CD14-positive monocyte (primary cell): ENCODE data around the gene SBF1. TPM values are rescaled to one million over a fixed set of nuclear protein-coding genes. Genes with fewer than 3 reads are reported as not detected.
"Not testable (repeated sequence)": the region's sequence is repeated elsewhere in the genome, so short reads cannot be mapped to it uniquely, and the experiment has no call there.

Experiments used
- DNase-seq, 3 donors: peaks; one replicate each; pipeline ENCODE4 v3.0.0-alpha.2; 2011 to 2022
- H2AFZ ChIP-seq: 2 replicates; pipeline ENCODE4 v1.6.0; 2012; ENCODE audit warnings: mild to moderate bottlenecking, low read depth, low read length, inconsistent platforms; ENCODE audit not compliant: insufficient read depth, poor library complexity, severe bottlenecking
- H3K27ac ChIP-seq, 2 donors: 1 replicate in 1 of 2; 2 replicates in 1 of 2; pipeline ENCODE4 v1.5.1; 2012 to 2013; ENCODE audit warnings: low read length in 2 of 2, control low read depth in 1 of 2, inconsistent platforms in 1 of 2, low read depth in 1 of 2, mild to moderate bottlenecking in 1 of 2
- H3K27me3 ChIP-seq, 2 donors: one replicate each; pipeline versions ENCODE4 v1.6.0 to v1.6.1; 2011 to 2013; ENCODE audit warnings: low read length in 2 of 2; ENCODE audit not compliant: control insufficient read depth in 2 of 2, insufficient read depth in 2 of 2
- H3K36me3 ChIP-seq, 2 donors: replicated peaks in 1 of 2; 1 replicate in 1 of 2; 2 replicates in 1 of 2; pipeline versions ENCODE4 v1.5.1 to v1.6.1; 2012 to 2013; ENCODE audit warnings: low read length in 2 of 2, control low read depth in 1 of 2, inconsistent platforms in 1 of 2, mild to moderate bottlenecking in 1 of 2; ENCODE audit not compliant: insufficient read depth in 2 of 2, control insufficient read depth in 1 of 2
- H3K4me1 ChIP-seq, 2 donors: 1 replicate in 1 of 2; 2 replicates in 1 of 2; pipeline versions ENCODE4 v1.5.1 to v1.6.1; 2012 to 2013; ENCODE audit warnings: low read length in 2 of 2, control low read depth in 1 of 2, inconsistent platforms in 1 of 2, mild to moderate bottlenecking in 1 of 2, moderate library complexity in 1 of 2; ENCODE audit not compliant: insufficient read depth in 2 of 2, control insufficient read depth in 1 of 2
- H3K4me2 ChIP-seq: replicated peaks from 2 replicates; pipeline ENCODE3; 2012; ENCODE audit warnings: low read length, moderate library complexity, mild to moderate bottlenecking; ENCODE audit not compliant: poor library complexity, severe bottlenecking; ENCODE audit errors: extremely low read depth
- H3K4me3 ChIP-seq, 3 experiments: fragments of 200-600 bp in 1 of 3; sonication (generic) in 1 of 3; replicated peaks in 1 of 3; 1 replicate in 2 of 3; 2 replicates in 1 of 3; pipeline ENCODE4 v1.5.1; 2011 to 2013; ENCODE audit warnings: low read length in 3 of 3, mild to moderate bottlenecking in 3 of 3, control low read depth in 2 of 3, low read depth in 2 of 3, inconsistent platforms in 1 of 3, moderate library complexity in 1 of 3
- H3K79me2 ChIP-seq: 2 replicates; pipeline ENCODE4 v1.6.0; 2012; ENCODE audit warnings: mild to moderate bottlenecking, control low read depth, inconsistent platforms, low read length, moderate library complexity; ENCODE audit not compliant: insufficient read depth
- H3K9ac ChIP-seq: 2 replicates; pipeline ENCODE4 v1.6.0; 2017; ENCODE audit warnings: low read length, mild to moderate bottlenecking; ENCODE audit not compliant: insufficient read depth, poor library complexity, severe bottlenecking
- H3K9me3 ChIP-seq, 2 donors: replicated peaks in 1 of 2; 1 replicate in 1 of 2; 2 replicates in 1 of 2; pipeline versions ENCODE4 v1.5.1 to v1.6.1; 2012 to 2013; ENCODE audit warnings: low read length in 2 of 2, control low read depth in 1 of 2; ENCODE audit not compliant: control insufficient read depth in 1 of 2, insufficient read depth in 1 of 2
- H4K20me1 ChIP-seq: 2 replicates; pipeline ENCODE4 v1.6.0; 2012; ENCODE audit warnings: mild to moderate bottlenecking, low read length, control low read depth, moderate library complexity; ENCODE audit not compliant: insufficient read depth
- H3K27ac Mint-ChIP-seq, 7 donors: one replicate each; pipeline ENCODE4 v1.8.0; 2020; ENCODE audit warnings: mild to moderate bottlenecking in 7 of 7, mixed read lengths in 7 of 7, moderate library complexity in 6 of 7, inconsistent platforms in 2 of 7
- H3K27me3 Mint-ChIP-seq, 3 donors: one replicate each; pipeline ENCODE4 v1.8.0; 2021 to 2022; ENCODE audit warnings: low read depth in 3 of 3, mild to moderate bottlenecking in 3 of 3, mixed read lengths in 3 of 3, moderate library complexity in 3 of 3, inconsistent platforms in 1 of 3
- H3K36me3 Mint-ChIP-seq, 2 donors: one replicate each; pipeline ENCODE4 v1.8.0; 2020; ENCODE audit warnings: mixed read lengths in 2 of 2, inconsistent platforms in 1 of 2, mild to moderate bottlenecking in 1 of 2
- H3K4me1 Mint-ChIP-seq: one replicate; pipeline ENCODE4 v1.8.0; 2020; ENCODE audit warnings: mild to moderate bottlenecking, mixed read lengths
- H3K4me3 Mint-ChIP-seq, 2 donors: one replicate each; pipeline ENCODE4 v1.8.0; 2020; ENCODE audit warnings: mild to moderate bottlenecking in 2 of 2, mixed read lengths in 2 of 2, moderate library complexity in 1 of 2
- H3K9me3 Mint-ChIP-seq, 7 donors: one replicate each; pipeline ENCODE4 v1.8.0; 2020 to 2022; ENCODE audit warnings: mixed read lengths in 7 of 7, mild to moderate bottlenecking in 6 of 7, moderate library complexity in 6 of 7, inconsistent platforms in 2 of 7
- WGBS: methylation state at CpG from one replicate; pipeline ENCODE4 v1.1.5; 2013; ENCODE audit warnings: missing lambda C conversion rate; ENCODE audit not compliant: insufficient coverage; 5-methylcytosine and 5-hydroxymethylcytosine counted together
- intact Hi-C, 2 donors: fragments of 100-400 bp; cut with micrococcal nuclease; formaldehyde crosslinking; loops; one replicate each; pipeline versions ENCODE4 v1.15.0 to v1.15.1; 2023
- polyA plus RNA-seq, 3 donors: library from polyadenylated mRNA; depleted of rRNA in 1 of 3; unstranded in 2 of 3; stranded (reverse) in 1 of 3; fragments of 300-500 nt in 2 of 3; fragments of >200 nt in 1 of 3; fragmentation: Illumina TruSeq in 2 of 3; gene quantifications; 1 replicate in 2 of 3; 2 replicates in 1 of 3; pipeline ENCODE4 v1.2.3, GENCODE V29; 2012 to 2021
- TF ChIP-seq, protein P1 (sequence below): fragments of 200-600 bp; IDR thresholded peaks from one replicate; pipeline ENCODE4 v1.8.0; 2022; ENCODE audit warnings: antibody characterized with exemption, mild to moderate bottlenecking

Gene SBF1
- polyA plus RNA-seq, 3 donors, result 4.0 to 45.9 (median 6.2) TPM

DNA sequence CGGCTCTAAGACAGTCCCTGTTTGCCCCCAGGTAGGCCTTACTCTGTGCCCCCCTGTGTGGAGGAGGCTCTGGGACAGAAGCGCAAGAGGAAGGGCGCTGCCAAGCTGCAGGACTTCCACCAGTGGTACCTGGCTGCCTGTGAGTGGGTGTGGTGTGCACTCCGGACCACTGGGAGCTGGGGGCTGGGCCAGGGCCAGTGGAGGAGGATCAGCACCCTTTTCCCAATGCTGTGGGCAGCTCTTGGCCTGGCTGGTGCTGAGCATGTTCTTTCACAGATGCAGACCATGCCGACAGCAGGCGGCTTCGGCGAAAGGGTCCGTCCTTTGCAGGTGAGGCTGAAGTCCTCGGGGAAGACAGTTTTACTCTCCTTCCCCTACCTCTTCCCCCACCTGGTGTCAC, 46.9 kb upstream of the SBF1 start:
- Histone ChIP-seq H3K4me2 (no peak overlapping the region), H3K79me2 (peaks cover 28% of the 10 kb centered on the region), H3K27ac (no peak overlapping the region), H3K9me3 (no peaks in the 10 kb centered on the region), H3K27me3 (no peaks in the 10 kb centered on the region), H3K9ac (no peak overlapping the region), H3K4me3 (no peak overlapping the region), H2AFZ (no peak overlapping the region), H4K20me1 (peaks cover 56% of the 10 kb centered on the region), H3K36me3 (peaks cover 53 to 71% of the 10 kb centered on the region in 2 donors), H3K4me1 (peaks cover 15 to 30% of the 10 kb centered on the region in 2 donors)
- peaks cover 0 to 1% (median 0%) of the 10 kb centered on the region in 7 donors for H3K9me3 Mint-ChIP-seq
- no peak overlapping the region for H3K27ac Mint-ChIP-seq
- H3K4me1 Mint-ChIP-seq, result peaks cover 10% of the 10 kb centered on the region
- whole genome bisulfite sequencing, result 92% methylated on average over 10 of the region's 10 CpGs
- DNase-seq, result no peak
- H3K36me3 Mint-ChIP-seq, result peaks cover 30 to 67% of the 10 kb centered on the region in 2 donors
- intact Hi-C loops, result no loop called here
- TF ChIP-seq, protein P1, sequence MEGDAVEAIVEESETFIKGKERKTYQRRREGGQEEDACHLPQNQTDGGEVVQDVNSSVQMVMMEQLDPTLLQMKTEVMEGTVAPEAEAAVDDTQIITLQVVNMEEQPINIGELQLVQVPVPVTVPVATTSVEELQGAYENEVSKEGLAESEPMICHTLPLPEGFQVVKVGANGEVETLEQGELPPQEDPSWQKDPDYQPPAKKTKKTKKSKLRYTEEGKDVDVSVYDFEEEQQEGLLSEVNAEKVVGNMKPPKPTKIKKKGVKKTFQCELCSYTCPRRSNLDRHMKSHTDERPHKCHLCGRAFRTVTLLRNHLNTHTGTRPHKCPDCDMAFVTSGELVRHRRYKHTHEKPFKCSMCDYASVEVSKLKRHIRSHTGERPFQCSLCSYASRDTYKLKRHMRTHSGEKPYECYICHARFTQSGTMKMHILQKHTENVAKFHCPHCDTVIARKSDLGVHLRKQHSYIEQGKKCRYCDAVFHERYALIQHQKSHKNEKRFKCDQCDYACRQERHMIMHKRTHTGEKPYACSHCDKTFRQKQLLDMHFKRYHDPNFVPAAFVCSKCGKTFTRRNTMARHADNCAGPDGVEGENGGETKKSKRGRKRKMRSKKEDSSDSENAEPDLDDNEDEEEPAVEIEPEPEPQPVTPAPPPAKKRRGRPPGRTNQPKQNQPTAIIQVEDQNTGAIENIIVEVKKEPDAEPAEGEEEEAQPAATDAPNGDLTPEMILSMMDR, result no peak
- H3K4me3 Mint-ChIP-seq, result no peak overlapping the region
- H3K27me3 Mint-ChIP-seq, result peaks cover 0 to 2% (median 0%) of the 10 kb centered on the region in 3 donors

DNA sequence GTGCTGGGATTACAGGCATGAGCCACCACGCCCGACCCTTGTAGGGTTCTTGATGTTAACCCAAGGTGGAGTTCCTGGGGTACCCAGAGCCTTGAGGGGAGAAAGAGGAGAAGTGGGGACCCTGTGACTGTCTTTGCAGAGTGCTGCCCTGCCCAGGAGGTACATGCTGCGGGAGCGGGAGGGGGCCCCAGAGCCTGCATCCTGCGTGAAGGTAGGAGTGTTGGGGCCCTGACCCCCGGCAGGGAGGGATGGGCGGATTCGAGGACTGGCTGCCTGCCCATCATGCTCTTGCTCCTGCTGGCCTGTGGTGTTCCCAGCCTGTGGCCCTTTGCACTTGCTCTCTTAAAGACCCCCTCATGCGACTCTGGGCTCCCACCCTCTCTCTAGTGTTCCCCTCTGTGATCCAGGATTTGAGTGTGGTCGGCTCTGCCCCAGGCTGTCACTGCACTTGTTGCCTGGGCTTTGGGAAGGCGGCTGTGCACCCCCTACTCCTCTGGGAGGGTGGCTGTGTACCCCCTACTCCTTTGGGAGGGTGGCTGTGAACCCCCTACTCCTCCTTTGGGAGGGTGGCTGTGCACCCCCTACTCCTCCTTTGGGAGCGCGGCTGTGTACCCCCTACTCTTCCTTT, 46.1 kb upstream of the SBF1 start:
- intact Hi-C loops, result no loop called here
- no peak overlapping the region for H2AFZ ChIP-seq
- peaks cover 49% of the 10 kb centered on the region for H4K20me1 ChIP-seq
- Mint-ChIP-seq H3K27me3 (peaks cover 0 to 2% (median 0%) of the 10 kb centered on the region in 3 donors), H3K4me1 (peaks cover 8% of the 10 kb centered on the region), H3K4me3 (no peak overlapping the region), H3K27ac (peak overlapping the region in 3 of 7 donors; percentile 24 to 71 (median 32)), H3K9me3 (peaks cover 0 to 1% (median 0%) of the 10 kb centered on the region in 7 donors), H3K36me3 (peaks cover 34 to 74% of the 10 kb centered on the region in 2 donors)
- no peak overlapping the region for H3K4me3 ChIP-seq
- no peak overlapping the region for H3K27ac ChIP-seq
- H3K27me3 ChIP-seq, result no peaks in the 10 kb centered on the region
- no peak overlapping the region for H3K9ac ChIP-seq
- peaks cover 32% of the 10 kb centered on the region for H3K79me2 ChIP-seq
- TF ChIP-seq, protein P1, result no peak
- H3K4me1 ChIP-seq, result peaks cover 15 to 22% of the 10 kb centered on the region in 2 donors
- 99% methylated on average over 10 of the region's 13 CpGs for WGBS
- H3K36me3 ChIP-seq, result peaks cover 60 to 79% of the 10 kb centered on the region in 2 donors
- H3K9me3 ChIP-seq, result no peaks in the 10 kb centered on the region
- DNase-seq, result no peak
- no peak overlapping the region for H3K4me2 ChIP-seq

DNA sequence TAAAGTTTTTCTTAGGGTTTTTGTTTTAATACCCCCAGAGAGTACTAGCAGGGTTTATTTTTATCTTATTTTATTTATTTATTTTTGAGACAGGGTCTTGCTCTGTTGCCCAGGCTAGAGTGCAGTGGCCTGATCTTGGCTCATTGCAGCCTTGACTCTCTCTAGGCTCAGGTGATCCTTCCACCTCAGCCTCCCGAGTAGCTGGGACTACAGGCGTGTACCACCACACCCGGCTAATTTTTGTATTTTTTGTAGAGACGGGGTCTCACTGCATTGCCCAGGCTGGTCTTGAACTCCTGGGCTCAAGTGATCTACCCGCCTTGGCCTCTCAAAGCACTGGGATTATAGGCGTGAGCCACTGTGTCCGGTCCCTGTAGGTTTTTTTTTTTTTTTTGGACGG, 45.3 kb upstream of the SBF1 start:
- H3K4me1 Mint-ChIP-seq, H3K27me3 ChIP-seq, H3K9ac ChIP-seq, H3K27ac Mint-ChIP-seq, H3K9me3 ChIP-seq, H2AFZ ChIP-seq, H3K9me3 Mint-ChIP-seq, intact Hi-C loops, H3K4me3 ChIP-seq, H3K27ac ChIP-seq, H3K27me3 Mint-ChIP-seq, H3K4me3 Mint-ChIP-seq, DNase-seq, H3K4me2 ChIP-seq: not testable (repeated sequence)
- Histone ChIP-seq H3K79me2 (peaks cover 36% of the 10 kb centered on the region), H3K4me1 (peaks cover 13 to 17% of the 10 kb centered on the region in 2 donors), H4K20me1 (peaks cover 42% of the 10 kb centered on the region), H3K36me3 (peaks cover 60 to 83% of the 10 kb centered on the region in 2 donors)
- H3K36me3 Mint-ChIP-seq, result peaks cover 34 to 74% of the 10 kb centered on the region in 2 donors
- WGBS, result 96% methylated on average over 7 of the region's 8 CpGs
